ENCODE measurements around the gene CUL7.

GRCh38 chr6:43090559-43090956 is 36.9 kb upstream of the CUL7 start:
- TF ChIP-seq EZH2phosphoT487 (IDR thresholded peaks at IDR 0.05; ENCODE audit: borderline replicate concordance, low read depth, low read length), result no peak
- no peak for TF ChIP-seq CTCF (conservative IDR thresholded peaks at IDR 0.05; ENCODE audit: low read length)
